Liver (tissue), 3 donors: Measurements from ENCODE around the gene SIRT2.

Experiments used
- CTCF ChIP-seq: fragments of 150-350 bp; IDR thresholded peaks from 2 replicates; pipeline ENCODE4 v1.5.1; 2017; ENCODE audit warnings: improper control_type of control experiment, low read depth, low read length; ENCODE audit not compliant: missing input control
- EGR1 ChIP-seq, 2 donors: IDR thresholded peaks; 2 replicates each; pipeline ENCODE4 v1.6.1; 2016 to 2018; ENCODE audit warnings: antibody characterized with exemption in 2 of 2, low read depth in 2 of 2
- FOXA1 ChIP-seq: IDR thresholded peaks from 2 replicates; pipeline ENCODE4 v1.6.1; 2016; ENCODE audit warnings: antibody characterized with exemption
- JUND ChIP-seq, 2 donors: IDR thresholded peaks; 2 replicates each; pipeline ENCODE4 v1.6.1; 2016; ENCODE audit warnings: antibody characterized with exemption in 2 of 2
- NR2F2 ChIP-seq: IDR thresholded peaks from 2 replicates; pipeline ENCODE4 v1.6.1; 2016; ENCODE audit warnings: antibody characterized with exemption
- RAD21 ChIP-seq, 2 donors: IDR thresholded peaks; 2 replicates each; pipeline ENCODE4 v1.6.1; 2016; ENCODE audit warnings: antibody characterized with exemption in 2 of 2, mild to moderate bottlenecking in 2 of 2
- REST ChIP-seq: IDR thresholded peaks from 2 replicates; pipeline ENCODE4 v1.6.1; 2016; ENCODE audit warnings: antibody characterized with exemption, mild to moderate bottlenecking
- TAF1 ChIP-seq: conservative IDR thresholded peaks from 2 replicates; pipeline ENCODE4 v1.6.1; 2016; ENCODE audit warnings: antibody characterized with exemption, mild to moderate bottlenecking
- YY1 ChIP-seq: IDR thresholded peaks from 2 replicates; pipeline ENCODE4 v1.6.1; 2016; ENCODE audit warnings: antibody characterized with exemption, mild to moderate bottlenecking
- TF ChIP-seq, protein P1 (sequence below): IDR thresholded peaks from 2 replicates; pipeline ENCODE4 v1.6.1; 2016; ENCODE audit warnings: antibody characterized with exemption
- TF ChIP-seq, protein P2 (sequence below): IDR thresholded peaks from 2 replicates; pipeline ENCODE4 v1.6.1; 2016; ENCODE audit warnings: antibody characterized with exemption
- donor health status: healthy.
- donor health status: healthy.

GRCh38 chr19:38836159-38836982 is 63.0 kb downstream of the SIRT2 start:
- TF ChIP-seq CTCF, result no peak
- TF ChIP-seq, protein P1, sequence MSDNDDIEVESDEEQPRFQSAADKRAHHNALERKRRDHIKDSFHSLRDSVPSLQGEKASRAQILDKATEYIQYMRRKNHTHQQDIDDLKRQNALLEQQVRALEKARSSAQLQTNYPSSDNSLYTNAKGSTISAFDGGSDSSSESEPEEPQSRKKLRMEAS, result no peak
- no peak for TF ChIP-seq JUND (IDR thresholded peaks at IDR 0.05)
- no peak for TF ChIP-seq TAF1
- no peak for TF ChIP-seq REST
- TF ChIP-seq, protein P2, sequence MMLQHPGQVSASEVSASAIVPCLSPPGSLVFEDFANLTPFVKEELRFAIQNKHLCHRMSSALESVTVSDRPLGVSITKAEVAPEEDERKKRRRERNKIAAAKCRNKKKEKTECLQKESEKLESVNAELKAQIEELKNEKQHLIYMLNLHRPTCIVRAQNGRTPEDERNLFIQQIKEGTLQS, result no peak
- no peak for TF ChIP-seq YY1
- TF ChIP-seq NR2F2, result no peak
- no peak for TF ChIP-seq FOXA1
- TF ChIP-seq EGR1 (IDR thresholded peaks at IDR 0.05; ENCODE audit: low read depth in 2 of 2), result no peak
- no peak for TF ChIP-seq RAD21 (IDR thresholded peaks at IDR 0.05)
